Large intestine (tissue), 3 donors: ENCODE results near the gene ANKRD11. TPM values are rescaled to one million over a fixed set of nuclear protein-coding genes. Genes with fewer than 3 reads are reported as not detected.
"Not testable (repeated sequence)": the region's sequence is repeated elsewhere in the genome, so short reads cannot be mapped to it uniquely, and the experiment has no call there.

Source experiments
- DNase-seq, 2 donors: peaks; one replicate each; pipeline versions ENCODE4 v3.0.0 to v3.0.0-alpha.2; 2013
- H3K27ac ChIP-seq: one replicate; pipeline ENCODE4 v1.5.1; 2013; ENCODE audit warnings: low read length
- H3K27me3 ChIP-seq: 2 replicates; pipeline ENCODE4 v1.6.1; 2013; ENCODE audit warnings: low read length; ENCODE audit not compliant: control insufficient read depth, insufficient read depth
- H3K36me3 ChIP-seq: 2 replicates; pipeline ENCODE4 v1.6.1; 2013; ENCODE audit warnings: low read length; ENCODE audit not compliant: control insufficient read depth, insufficient read depth
- H3K4me1 ChIP-seq: one replicate; pipeline ENCODE4 v1.6.1; 2013; ENCODE audit warnings: low read length; ENCODE audit not compliant: control insufficient read depth, insufficient read depth
- H3K4me3 ChIP-seq: one replicate; pipeline ENCODE4 v1.5.1; 2013; ENCODE audit warnings: low read length
- H3K9me3 ChIP-seq: one replicate; pipeline ENCODE4 v1.6.1; 2013; ENCODE audit warnings: mild to moderate bottlenecking, low read depth, low read length, moderate library complexity; ENCODE audit not compliant: control insufficient read depth
- WGBS: methylation state at CpG from one replicate; pipeline ENCODE4 v1.1.5; 2013; ENCODE audit warnings: low lambda C conversion rate; ENCODE audit not compliant: insufficient coverage; 5-methylcytosine and 5-hydroxymethylcytosine counted together
- polyA plus RNA-seq: library from polyadenylated mRNA; unstranded; fragments of 120-200 nt; gene quantifications from one replicate; pipeline ENCODE4 v1.2.1, GENCODE V29; 2013

The ANKRD11 gene
- polyA plus RNA-seq, 1 donor, result 83.9 TPM

- H3K4me1 ChIP-seq, result no peaks in the 10 kb centered on the region
- H3K4me3 ChIP-seq, result no peak overlapping the region
- H3K27me3 ChIP-seq, result no peaks in the 10 kb centered on the region
- DNase-seq, result no peak
- H3K36me3 ChIP-seq, result peaks cover 83% of the 10 kb centered on the region
- 80% methylated on average over 1 of the region's 6 CpGs for WGBS
- H3K9me3 ChIP-seq, result no peaks in the 10 kb centered on the region
- H3K27ac ChIP-seq, result no peak overlapping the region
Measured at GRCh38 chr16:89272631-89273030, 217.7 kb downstream of the ANKRD11 start.

GRCh38 chr16:89270666-89271345 is 219.6 kb downstream of the ANKRD11 start:
- Histone ChIP-seq H3K36me3 (peaks cover 82% of the 10 kb centered on the region), H3K9me3 (no peaks in the 10 kb centered on the region), H3K4me1 (no peaks in the 10 kb centered on the region), H3K4me3 (no peak overlapping the region), H3K27me3 (no peaks in the 10 kb centered on the region), H3K27ac (no peak overlapping the region)
- no CpG with 5 or more reads among the region's 32 CpGs for WGBS
- DNase-seq, result no peak

- Histone ChIP-seq H3K4me1 (no peaks in the 10 kb centered on the region), H3K36me3 (peaks cover 82% of the 10 kb centered on the region), H3K27me3 (no peaks in the 10 kb centered on the region), H3K27ac (no peak overlapping the region), H3K4me3 (no peak overlapping the region), H3K9me3 (no peaks in the 10 kb centered on the region)
- DNase-seq, result no peak
- no CpG with 5 or more reads among the region's 27 CpGs for WGBS
Measured at GRCh38 chr16:89269805-89270665, 220.3 kb downstream of the ANKRD11 start.

GRCh38 chr16:89268987-89269735 is 221.2 kb downstream of the ANKRD11 start:
- Histone ChIP-seq H3K27me3 (no peaks in the 10 kb centered on the region), H3K4me3 (no peak overlapping the region), H3K27ac (no peak overlapping the region), H3K4me1 (no peaks in the 10 kb centered on the region), H3K9me3 (no peaks in the 10 kb centered on the region), H3K36me3 (peaks cover 77% of the 10 kb centered on the region)
- DNase-seq, result no peak
- 94% methylated on average over 2 of the region's 14 CpGs for WGBS

- 88% methylated on average over 1 of the region's 19 CpGs for WGBS
- H3K27me3 ChIP-seq, result no peaks in the 10 kb centered on the region
- H3K36me3 ChIP-seq, result peaks cover 71% of the 10 kb centered on the region
- no peak overlapping the region for H3K4me3 ChIP-seq
- no peak for DNase-seq
- H3K4me1 ChIP-seq, result no peaks in the 10 kb centered on the region
- H3K27ac ChIP-seq, result no peak overlapping the region
- H3K9me3 ChIP-seq, result no peaks in the 10 kb centered on the region
Measured at GRCh38 chr16:89268585-89268984, 221.8 kb downstream of the ANKRD11 start.

- not testable (repeated sequence) for H3K4me3 ChIP-seq, H3K9me3 ChIP-seq, DNase-seq, H3K27ac ChIP-seq, H3K4me1 ChIP-seq, H3K27me3 ChIP-seq
- WGBS, result no CpG with 5 or more reads among the region's 15 CpGs
- peaks cover 64% of the 10 kb centered on the region for H3K36me3 ChIP-seq
Measured at GRCh38 chr16:89267746-89268145, 222.6 kb downstream of the ANKRD11 start.

- H3K4me3 ChIP-seq, result no peak overlapping the region
- H3K36me3 ChIP-seq, result peaks cover 54% of the 10 kb centered on the region
- no peaks in the 10 kb centered on the region for H3K4me1 ChIP-seq
- no peaks in the 10 kb centered on the region for H3K27me3 ChIP-seq
- no peak overlapping the region for H3K27ac ChIP-seq
- peaks cover 16% of the 10 kb centered on the region for H3K9me3 ChIP-seq
- WGBS, result no CpG with 5 or more reads among the region's 17 CpGs
- DNase-seq, result no peak
Measured at GRCh38 chr16:89266521-89267134, 223.7 kb downstream of the ANKRD11 start.

GRCh38 chr16:89265647-89266046 is 224.7 kb downstream of the ANKRD11 start:
- Histone ChIP-seq H3K9me3 (peaks cover 16% of the 10 kb centered on the region), H3K4me1 (no peaks in the 10 kb centered on the region), H3K27ac (no peak overlapping the region), H3K36me3 (peaks cover 44% of the 10 kb centered on the region), H3K4me3 (no peak overlapping the region), H3K27me3 (no peaks in the 10 kb centered on the region)
- WGBS, result no CpG with 5 or more reads among the region's 21 CpGs
- no peak for DNase-seq

GRCh38 chr16:89264800-89265550 is 225.4 kb downstream of the ANKRD11 start:
- WGBS, result no CpG with 5 or more reads among the region's 19 CpGs
- Histone ChIP-seq H3K4me3 (no peak overlapping the region), H3K27me3 (no peaks in the 10 kb centered on the region), H3K9me3 (peaks cover 16% of the 10 kb centered on the region), H3K27ac (no peak overlapping the region), H3K36me3 (peaks cover 38% of the 10 kb centered on the region), H3K4me1 (no peaks in the 10 kb centered on the region)
- no peak for DNase-seq
